Stimulated activated CD4-positive, alpha-beta T cell treated with anti-CD3 and anti-CD28 coated beads, Interleukin-1b, Interleukin-23, amount 100 ng/mL, for 1 hour (primary cell): ENCODE measurements around the gene SNX32.
A peak's percentile ranks its signal among the peaks of the same experiment; 100 is the strongest.

ENCODE experiments used
- DNase-seq, 2 donors: peaks; one replicate each; pipeline ENCODE4 v3.0.0-alpha.2; 2020; ENCODE audit warnings: low read depth in 2 of 2

Gene SNX32

DNA sequence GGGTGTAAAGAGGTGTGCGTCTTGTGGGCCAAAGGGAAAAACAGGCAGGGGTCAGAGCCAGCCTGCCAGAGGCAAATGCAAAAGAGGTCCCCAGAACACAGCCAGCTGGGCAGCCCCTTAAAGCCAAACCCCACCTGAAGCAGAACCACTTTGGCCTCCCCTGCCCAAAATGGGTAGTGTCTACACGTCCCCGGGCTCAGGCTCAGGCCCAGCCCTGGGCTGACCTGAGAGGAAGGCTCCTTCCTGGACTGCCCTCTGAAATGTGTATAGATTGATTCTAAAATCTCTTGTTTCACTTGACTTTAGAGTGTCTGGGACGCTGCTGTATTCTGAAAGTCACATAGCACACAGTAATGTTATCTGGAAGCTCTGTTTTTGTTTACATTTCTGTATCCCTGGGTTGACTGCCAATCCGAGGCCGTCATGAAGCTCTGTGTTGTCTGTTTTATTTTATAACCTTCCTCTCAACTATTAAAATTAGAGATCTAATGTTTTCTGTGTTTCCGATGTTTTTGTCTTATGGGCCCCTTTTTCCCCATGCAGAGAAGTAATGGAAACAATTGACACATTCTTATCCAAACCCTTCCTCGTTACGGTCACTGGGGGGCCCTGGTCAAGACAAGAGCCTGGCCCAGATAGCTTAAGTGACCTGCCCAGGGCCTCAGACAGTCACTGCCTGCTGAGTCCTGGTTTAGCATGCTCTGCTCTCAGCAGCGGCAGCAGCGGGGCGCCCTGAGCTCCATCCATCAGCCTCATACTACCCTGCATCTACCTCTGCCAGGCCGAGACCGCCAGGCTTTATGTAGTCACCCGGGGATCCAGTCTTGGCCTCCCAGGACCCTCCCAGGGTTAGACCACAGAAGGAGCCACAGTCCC, 36.8 kb upstream of the SNX32 start:
- DNase-seq, result no peak

DNA sequence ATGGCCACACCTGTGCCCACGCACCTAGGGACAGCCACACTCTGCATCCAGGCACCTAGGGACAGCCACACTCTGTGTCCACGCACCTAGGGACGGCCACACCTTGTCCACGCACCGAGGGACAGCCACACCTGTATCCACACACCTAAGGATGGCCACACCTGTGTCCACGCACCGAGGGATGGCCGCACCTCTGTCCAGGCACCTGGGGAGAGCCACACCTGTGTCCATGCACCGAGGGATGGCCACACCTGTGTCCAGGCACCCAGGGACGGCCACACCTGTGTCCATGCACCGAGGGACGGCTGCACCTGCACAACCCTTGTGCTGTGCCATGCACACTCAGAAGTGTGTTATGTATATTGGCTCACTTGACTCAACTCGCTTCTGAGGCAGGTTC, 36.1 kb upstream of the SNX32 start:
- DNase-seq, result no peak

DNA sequence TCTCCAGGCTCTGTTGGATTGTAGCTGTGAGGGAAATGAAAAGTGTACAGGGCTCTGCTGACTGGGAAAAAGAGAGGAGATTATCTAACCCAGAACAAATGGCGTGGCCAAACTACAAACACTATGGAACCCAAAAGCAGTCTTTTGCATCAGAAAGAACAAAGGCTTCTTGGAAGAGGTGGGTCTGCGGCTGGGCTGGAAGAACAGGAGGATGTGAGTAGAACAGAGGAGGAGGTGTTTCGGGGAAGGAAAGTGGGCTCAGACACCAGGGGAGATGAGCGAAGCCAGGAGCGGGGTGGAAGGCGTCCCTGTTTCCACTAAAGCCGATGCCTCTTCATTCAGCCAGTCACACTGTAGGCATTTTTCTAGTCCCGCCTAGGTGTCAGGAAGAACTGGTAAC, 34.9 kb upstream of the SNX32 start:
- no peak for DNase-seq

GRCh38 chr11:65801153-65801987, 32.4 kb upstream of the SNX32 start:
- DNase-seq, result no peak

GRCh38 chr11:65802841-65803240, 30.9 kb upstream of the SNX32 start:
- no peak for DNase-seq

- no peak for DNase-seq
These were observed 29.8 kb upstream of the SNX32 start for GRCh38 chr11:65803797-65804492.

- no peak for DNase-seq
These were observed 26.8 kb upstream of the SNX32 start for GRCh38 chr11:65806979-65807378.

DNA sequence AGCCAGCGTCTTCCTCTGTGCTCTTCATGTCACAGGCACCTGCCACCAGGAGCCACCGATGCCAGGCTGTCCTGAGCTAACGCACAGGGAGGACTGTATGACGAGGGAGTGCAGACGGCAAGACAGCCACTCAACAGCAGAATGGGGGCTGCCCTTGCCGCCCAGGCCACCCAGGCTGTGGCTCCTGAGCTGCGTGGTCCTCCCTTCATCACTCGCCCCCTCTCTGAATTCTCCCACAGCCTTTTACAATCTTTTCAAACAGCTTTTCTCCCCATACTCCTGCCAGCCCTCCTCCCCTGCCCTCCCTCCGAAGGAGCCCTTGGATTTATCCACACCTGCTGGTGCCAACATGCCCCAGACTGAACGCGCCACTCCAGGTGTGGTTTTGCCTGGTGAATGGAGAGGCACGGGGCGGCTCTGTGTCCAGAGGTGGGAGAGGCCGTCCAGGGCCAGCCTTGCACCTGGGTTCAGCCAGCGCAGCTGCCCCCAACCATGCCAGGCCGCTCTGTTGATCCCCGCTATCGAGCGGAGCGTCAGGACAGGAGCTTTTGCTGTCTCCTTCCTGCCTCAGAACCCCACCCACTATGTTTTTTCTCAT, 24.9 kb upstream of the SNX32 start:
- DNase-seq, result no peak

- no peak for DNase-seq
These were observed 24.3 kb upstream of the SNX32 start for GRCh38 chr11:65809496-65809895.

DNA sequence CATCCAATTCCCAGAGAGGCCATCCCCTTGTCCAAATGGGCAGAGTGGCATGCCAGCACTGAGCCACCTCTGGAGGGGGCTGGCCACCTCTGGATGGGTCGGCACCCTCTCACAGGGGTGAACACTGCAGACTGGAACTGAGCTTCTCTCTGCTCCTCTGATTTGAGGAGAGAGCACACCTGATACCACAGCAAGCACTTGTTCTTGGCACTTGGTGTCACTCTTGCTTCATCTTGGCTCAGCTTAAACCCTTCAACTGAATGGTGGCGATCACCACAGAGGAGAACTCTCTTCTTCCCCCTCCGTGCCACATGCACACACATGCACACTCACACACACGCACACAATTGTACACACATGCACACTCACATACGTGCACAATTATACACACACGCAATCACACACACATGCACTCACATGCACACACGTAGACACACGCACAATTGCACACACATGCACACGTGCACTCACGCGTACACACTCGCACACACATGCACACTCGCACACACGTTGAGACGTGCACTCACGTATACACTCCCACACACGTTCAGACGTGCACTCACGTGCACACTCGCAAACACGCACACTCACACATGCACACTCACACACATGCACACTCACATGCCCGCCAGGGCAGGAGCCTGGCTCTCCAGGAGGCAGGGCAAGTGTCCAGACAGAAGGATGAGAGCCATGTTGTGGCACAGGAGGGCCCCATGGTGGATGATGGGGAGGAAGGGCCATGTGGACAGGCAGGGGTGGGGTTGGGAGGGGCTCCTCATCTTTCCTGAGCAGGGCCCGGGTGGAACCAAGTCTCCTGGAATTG, 23.5 kb upstream of the SNX32 start:
- no peak for DNase-seq

GRCh38 chr11:65811764-65812475, 21.8 kb upstream of the SNX32 start:
- no peak for DNase-seq

DNA sequence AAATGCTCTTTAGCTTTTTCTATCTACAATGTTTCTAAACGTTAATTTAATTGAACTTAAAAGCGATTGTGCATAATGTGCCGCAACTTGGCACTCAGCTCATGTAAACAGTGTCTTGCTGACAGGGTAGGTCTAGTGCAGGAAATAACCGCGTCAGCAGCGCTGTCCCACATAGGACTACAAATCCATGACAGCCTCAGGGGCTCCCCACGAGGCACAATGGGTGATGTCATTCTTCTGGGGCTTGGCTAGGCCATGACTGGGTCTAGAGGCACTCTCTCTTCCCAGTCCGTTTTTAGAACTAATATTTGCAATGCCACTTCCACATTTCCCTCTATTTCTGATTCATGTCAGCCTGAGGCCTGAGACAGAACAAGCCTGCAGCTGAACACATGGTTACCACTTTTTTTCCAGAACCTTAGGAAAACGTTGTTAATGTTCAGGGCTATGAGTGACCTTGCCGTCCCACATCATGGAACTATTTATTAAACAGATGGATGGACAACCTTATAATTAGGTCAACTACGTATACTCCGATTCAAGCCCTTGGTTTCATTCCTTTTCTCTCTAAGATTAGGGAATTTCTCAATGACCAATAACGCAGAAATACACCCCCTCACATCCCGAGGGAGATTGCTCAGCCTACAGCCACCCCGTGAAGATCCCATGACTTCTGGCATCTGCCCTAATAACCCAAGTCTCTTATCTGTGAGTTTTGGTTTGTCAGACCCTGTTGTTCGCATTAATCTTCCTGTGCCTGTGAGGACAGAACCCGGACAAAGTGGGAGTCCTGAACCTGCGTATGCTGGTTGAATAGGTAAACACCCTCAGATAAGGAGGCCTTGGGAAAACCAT, 19.4 kb upstream of the SNX32 start:
- no peak for DNase-seq

GRCh38 chr11:65814986-65815565, 18.7 kb upstream of the SNX32 start:
- DNase-seq, result no peak

- no peak for DNase-seq
These were observed 17.1 kb upstream of the SNX32 start for GRCh38 chr11:65816696-65817095.

GRCh38 chr11:65817312-65817834, 16.4 kb upstream of the SNX32 start:
- no peak for DNase-seq

DNA sequence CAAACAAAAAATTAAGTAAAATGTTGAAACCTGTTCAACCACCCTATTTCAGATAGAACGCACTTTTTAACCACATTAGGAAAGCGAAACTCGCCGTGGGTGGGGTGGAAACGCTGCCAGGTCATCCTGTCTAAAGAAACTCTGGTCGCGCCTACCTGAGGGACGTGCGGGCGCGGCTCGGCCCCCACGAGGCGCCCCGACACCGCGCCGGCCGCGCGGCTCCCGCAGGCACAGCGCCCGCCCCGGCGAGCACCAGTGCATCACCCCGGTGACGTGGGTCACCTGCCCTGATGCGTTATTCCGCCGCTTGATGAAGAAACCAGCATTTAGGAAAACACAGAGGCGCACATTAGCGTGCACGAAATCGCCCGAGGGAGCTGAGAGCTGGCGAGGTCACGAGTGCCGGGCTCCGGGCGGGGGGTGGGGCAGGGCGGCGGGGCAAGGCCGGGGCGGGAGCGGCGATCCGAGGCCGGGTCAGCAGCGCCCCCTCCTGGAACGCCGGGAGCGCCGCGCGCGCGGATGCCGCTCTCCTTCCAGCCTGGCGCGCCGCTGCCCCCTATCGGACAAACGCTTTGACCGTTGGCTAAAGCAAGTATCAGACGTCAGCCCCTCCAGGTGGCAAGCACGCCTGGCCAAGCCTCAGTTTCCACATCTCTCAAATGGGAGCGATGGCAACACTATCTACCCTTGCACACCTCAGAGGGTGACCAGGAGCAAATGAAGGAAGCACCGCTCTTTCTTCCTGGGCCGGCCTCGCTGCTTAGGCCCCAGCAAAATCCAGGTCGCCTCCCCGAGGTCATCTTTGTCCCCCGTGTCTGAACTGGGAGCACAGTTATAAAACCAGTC, 15.7 kb upstream of the SNX32 start:
- DNase-seq, result peak; percentile 87 to 94

GRCh38 chr11:65821107-65821506, 12.7 kb upstream of the SNX32 start:
- no peak for DNase-seq
